Measurements from ENCODE around the gene LAMC1.

The LAMC1 gene

DNA sequence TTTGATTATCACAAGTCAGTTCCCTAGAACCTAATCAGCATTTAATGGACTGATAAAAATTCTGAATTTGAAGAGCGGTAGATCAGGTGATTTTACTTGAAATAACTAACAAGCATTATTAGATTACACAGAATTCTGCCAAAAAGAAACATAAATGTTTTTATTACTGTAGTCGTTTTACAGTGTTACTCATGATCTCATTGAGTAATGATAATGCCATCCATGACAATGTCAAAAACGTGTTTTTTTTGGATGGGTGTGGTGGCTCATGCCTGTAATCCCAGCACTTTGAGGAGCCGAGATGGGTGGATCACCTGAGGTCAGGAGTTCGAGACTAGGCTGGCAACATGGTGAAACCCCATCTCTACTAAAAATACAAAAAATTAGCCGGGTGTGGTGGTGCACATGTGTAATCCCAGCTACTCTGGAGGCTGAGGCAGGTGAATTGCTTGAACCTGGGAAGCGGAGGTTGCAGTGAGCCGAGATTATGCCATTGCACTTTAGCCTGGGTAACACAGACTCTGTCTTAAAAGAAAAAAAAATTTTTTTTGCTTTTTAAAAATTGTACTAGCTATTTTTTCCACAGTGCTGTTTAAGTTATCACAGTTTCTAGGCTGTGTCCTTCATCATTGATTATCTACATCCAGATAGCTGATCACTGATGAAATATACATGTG, 56.6 kb downstream of the LAMC1 start:
- DNase-seq (ENCODE audit: low read depth in 3 of 3), result no peak

- no peak for DNase-seq (ENCODE audit: low read depth in 3 of 3)
Measured at GRCh38 chr1:183080406-183080805, 57.2 kb downstream of the LAMC1 start.

- DNase-seq (ENCODE audit: low read depth in 3 of 3), result no peak
Measured at GRCh38 chr1:183081402-183082120, 58.3 kb downstream of the LAMC1 start.

DNA sequence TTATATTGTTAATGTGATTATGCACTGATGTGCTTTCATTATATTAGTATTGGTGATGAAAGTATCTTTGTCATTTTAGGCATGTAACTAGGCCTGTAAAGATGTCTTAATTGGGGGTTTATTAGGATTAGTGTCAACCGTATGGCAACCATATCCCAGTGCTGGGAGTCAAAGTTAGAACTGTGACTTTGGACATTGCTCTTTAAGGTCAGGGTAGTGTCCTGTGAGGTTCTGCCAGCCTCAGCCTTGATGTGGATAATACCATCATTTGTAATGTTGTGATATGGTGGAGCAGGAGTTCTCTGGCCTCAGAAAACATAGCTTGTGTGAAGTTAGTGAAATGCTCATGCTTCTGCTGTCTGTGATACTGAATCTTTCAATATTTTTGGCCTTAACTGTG, 59.4 kb downstream of the LAMC1 start:
- DNase-seq (ENCODE audit: low read depth in 3 of 3), result no peak

DNA sequence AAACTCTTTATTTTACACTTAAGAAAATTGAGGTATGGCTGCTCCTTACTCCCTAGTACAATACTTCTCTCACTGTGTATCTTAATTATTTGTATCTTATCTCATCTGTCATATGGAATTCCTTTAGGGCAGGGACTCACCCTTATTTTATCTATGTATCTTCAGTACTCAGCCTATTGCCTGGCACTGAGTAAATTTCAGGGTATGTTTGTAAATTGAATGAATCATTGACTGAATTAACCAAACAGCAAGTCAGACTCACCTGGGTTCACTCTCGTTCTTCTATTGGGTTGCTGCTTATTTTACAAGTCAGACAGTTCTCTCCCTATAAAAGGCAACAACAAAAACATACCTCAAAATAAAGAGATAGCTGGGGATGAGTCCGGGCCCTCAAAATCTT, 63.8 kb downstream of the LAMC1 start:
- DNase-seq (ENCODE audit: low read depth in 3 of 3), result no peak

GRCh38 chr1:183089025-183089639, 65.9 kb downstream of the LAMC1 start:
- DNase-seq (ENCODE audit: low read depth in 3 of 3), result no peak

DNA sequence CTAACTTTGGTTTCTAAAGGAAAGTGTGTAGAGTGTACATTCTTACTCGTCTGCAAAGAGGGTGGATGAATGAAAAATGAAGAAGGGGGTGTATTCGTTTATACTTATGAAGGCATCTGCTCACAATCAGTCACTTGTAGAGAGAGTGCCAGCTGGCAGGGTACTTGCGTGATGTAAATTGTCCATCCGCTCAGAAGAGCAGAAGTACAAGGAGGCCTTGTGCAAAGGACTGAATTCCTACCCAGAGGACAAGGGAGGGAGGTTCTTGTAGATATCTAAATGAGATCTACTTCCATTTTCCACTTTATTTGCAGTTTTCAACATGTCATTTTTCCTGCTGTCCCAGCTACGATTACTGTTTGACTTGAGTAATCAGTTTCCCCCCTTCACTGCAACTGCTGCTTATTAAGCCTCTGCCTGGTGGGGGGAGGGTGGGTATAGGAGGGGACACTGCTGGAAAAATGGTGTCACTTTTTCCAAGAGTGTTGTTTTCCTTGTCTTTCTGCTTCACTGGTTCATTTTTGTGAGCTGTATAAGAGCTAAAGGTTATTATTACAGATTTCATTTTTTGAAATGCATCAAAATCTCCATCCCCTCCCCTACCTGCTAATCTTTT, 67.3 kb downstream of the LAMC1 start:
- no peak for DNase-seq (ENCODE audit: low read depth in 3 of 3)

GRCh38 chr1:183091181-183091580, 68.0 kb downstream of the LAMC1 start:
- DNase-seq (ENCODE audit: low read depth in 3 of 3), result no peak

GRCh38 chr1:183092350-183092749, 69.1 kb downstream of the LAMC1 start:
- DNase-seq (ENCODE audit: low read depth in 3 of 3), result no peak

DNA sequence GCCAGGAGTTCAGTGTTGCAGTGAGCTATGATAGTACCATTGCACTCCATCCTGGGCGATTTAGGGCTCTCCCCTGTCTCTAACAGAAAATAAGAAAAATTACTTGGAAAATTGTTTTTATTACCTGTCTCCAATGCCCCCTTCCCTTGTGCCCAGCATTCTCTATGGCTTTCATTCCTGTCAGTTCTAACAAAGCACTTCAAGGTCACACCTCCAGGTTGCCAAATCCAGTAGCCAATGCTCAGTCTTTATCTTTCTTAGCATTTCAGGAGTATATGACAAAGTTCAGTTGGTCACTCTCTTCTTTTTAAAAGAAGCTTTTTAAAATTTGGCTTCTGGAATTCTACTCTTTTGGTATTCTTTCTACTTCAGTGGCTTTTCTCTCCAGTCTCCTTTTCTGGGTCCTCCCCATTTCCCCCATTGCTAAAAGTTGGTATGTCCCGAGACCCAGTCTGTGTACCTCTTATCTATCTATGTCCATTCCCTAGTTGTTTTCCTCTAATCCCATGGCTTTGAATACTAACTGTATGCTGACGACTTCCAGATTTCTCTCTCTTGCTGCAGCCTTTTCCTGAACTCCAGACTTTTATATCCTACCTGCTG, 69.9 kb downstream of the LAMC1 start:
- no peak for DNase-seq (ENCODE audit: low read depth in 3 of 3)

DNA sequence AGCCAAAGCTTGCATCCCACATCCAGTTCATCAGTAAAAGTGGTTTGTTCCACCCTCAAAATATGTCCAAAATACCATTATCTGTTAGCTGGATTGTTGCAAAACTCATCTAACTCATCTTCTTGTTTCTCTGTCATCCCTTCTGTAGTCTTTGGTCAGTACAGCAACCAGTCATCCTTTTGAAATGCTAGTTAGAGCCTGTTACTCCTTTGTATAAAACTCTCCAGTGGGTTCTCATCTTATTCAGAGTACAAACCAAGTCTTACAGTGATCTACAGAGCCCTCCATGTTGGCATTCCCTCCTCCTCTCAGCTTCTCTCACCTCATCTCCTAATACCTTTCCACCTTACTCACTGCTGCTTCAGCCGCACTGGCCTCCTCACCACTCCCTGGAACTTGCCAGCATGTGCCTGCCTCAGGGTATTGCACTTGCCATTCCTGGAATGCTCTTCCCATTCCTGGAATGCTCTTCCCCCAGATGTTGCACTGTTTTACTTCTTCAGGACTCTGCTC, 70.6 kb downstream of the LAMC1 start:
- no peak for DNase-seq (ENCODE audit: low read depth in 3 of 3)

DNA sequence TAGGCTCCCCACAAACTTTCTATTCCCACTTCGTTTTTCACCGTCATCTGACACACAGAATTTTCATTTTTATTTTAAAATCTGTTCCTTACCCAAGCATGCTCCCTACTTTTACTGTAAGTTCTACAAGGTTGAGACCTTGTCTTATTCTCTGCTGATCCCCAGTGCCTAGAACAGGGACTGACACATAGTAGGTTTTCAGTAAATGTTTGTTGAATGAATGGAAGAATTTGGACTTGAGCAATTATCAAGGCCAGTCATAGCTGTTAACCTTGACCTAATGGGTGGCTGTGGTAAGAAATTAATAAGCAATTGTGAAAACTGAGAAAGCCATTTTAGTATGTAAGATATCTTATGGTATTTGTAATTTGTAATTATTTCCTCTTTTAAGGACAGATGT, 71.1 kb downstream of the LAMC1 start:
- DNase-seq (ENCODE audit: low read depth in 3 of 3), result no peak

DNA sequence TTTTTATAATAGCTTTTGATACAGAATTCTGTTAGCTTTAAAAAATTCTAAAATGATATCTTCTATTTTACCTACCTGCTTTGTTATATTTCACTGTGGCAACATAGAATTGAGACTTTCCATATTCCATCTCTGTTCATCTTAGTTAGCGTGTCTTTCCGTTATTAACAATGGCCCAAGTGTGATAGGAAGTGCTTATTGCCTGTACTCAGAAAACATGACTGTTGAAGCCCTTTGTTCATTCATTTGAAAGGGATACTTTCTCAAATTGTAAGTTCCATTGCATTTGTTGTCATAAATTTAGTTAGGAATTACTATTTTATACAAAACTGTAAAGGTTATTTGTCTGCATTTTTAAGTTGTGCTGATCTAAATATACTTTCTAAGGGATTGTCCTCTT, 73.1 kb downstream of the LAMC1 start:
- DNase-seq (ENCODE audit: low read depth in 3 of 3), result no peak

GRCh38 chr1:183096894-183097293, 73.7 kb downstream of the LAMC1 start:
- DNase-seq (ENCODE audit: low read depth in 3 of 3), result no peak

DNA sequence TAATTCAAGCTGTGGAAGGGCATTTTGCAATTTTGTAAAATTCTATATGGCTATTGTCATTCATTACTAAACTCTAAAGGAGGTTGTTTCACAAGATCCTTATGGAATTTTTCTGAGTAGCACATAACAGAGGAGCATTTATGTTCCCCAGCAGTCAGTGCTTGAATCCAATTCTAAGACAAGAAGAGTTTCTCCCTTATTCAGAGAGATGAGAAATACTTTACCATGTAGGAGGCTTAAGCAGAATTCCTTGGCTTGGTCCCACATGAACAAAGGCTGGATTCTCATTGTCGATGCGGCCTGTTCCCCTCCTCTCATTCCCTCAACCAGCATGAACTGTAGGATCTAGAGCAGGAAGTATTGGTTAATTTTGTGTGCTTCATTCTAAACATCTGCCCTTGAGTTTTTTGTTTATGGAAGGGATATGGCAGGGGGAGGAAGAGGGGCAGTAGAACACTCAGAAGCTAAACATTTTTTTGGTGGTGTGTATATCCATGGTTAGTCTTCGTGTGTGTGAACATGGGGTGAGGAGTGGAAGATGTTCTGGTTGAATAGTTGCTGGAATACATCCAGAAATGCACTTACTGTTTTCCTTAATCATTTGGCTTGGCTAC, 74.3 kb downstream of the LAMC1 start:
- no peak for DNase-seq (ENCODE audit: low read depth in 3 of 3)

DNA sequence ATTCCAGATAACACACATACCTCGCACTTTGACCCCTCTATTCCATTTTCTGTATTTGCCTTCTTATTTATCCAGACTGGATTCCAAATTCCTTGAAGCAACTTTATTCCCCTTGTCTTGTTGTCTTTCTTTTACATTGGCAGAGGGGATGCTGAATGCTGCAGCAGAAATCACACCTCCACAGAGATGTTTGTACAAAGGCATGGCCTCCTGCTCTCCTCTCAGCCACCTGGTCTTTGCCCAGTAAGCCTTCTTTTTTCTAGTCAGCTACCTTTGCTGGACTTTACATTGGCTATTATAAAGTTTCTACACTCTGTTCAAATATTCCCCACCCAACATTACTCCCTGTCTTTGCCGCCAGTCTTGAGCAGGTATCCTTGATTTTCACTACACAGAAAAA, 75.1 kb downstream of the LAMC1 start:
- no peak for DNase-seq (ENCODE audit: low read depth in 3 of 3)

- no peak for DNase-seq (ENCODE audit: low read depth in 3 of 3)
Measured at GRCh38 chr1:183100361-183100974, 77.2 kb downstream of the LAMC1 start.

GRCh38 chr1:183101081-183101480, 77.9 kb downstream of the LAMC1 start:
- DNase-seq (ENCODE audit: low read depth in 3 of 3), result no peak

DNA sequence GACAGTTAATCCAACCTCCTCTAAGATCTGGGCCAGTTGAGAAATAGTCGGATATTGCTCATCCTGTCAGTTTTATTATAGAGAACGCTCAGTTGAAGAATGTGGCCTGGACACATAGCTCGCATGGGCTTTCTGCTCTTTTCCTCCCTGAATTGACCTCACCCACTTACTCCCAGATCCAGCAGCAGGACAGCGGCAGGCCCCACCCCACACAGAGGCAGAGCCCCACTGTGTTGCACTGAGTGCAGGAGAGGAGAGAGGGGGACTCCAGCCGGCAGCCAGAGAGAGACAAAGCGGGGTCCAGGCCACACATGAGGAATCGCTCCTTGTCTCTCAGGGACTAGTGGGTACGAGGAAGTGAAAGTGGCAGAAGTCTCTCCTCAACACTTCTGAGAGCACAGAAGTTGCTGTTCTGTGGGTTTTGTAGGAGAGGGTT, 78.6 kb downstream of the LAMC1 start:
- DNase-seq (ENCODE audit: low read depth in 3 of 3), result no peak

GRCh38 chr1:183103147-183103546, 79.9 kb downstream of the LAMC1 start:
- DNase-seq (ENCODE audit: low read depth in 3 of 3), result no peak

- no peak for DNase-seq (ENCODE audit: low read depth in 3 of 3)
Measured at GRCh38 chr1:183103577-183103976, 80.4 kb downstream of the LAMC1 start.

All from stimulated activated CD4-positive, alpha-beta T cell treated with anti-CD3 and anti-CD28 coated beads, TNF-alpha, amount 100 ng/mL, for 4 hours (primary cell).